Measurements from ENCODE around the gene ASB6.
A peak's percentile ranks its signal among the peaks of the same experiment; 100 is the strongest.

The ASB6 gene

DNA sequence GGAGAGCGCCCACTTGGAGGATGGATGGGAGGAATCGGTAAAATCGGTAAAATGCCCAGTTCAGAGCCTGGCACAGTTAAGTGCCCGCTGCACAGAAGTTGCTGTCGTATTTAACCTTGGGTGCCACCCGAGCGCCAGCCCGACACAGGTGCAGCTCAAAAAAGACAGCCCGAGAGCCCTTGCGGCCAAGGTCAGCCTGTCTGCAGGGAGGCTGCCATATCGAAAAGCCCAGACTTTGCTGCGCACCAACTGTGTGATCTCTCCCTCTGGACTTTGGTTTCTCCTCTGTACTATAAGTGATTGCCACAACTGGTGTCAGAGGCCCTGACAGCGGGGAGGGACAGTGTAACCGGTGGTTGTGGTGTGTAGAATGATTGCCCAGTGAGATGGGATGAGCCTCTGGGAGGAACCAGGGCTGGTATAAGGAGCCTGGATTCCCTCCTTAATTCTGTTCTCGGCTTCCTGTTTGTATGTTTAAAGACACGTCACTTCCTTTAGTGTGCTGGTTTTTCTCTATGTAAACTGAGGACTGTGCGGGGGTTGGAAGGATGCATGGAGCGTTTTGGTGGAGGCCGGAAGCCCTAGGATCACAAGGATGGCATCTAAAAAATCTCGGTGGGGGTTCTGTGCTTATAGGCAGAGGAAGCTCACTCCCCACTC, 15.2 kb downstream of the ASB6 start:
- peaks cover 40% of the 10 kb centered on the region for H3K4me1 ChIP-seq (ENCODE audit: control insufficient read depth, insufficient read depth, low read length, poor library complexity, severe bottlenecking)
- H3K4me3 ChIP-seq (ENCODE audit: extremely low read depth, insufficient read depth, low read length, poor library complexity, severe bottlenecking): peak overlapping the region; percentile 82
- peak overlapping the region; percentile 94 for H3K27ac ChIP-seq (ENCODE audit: low read depth, low read length, severe bottlenecking)
- H3K9me3 ChIP-seq (ENCODE audit: control insufficient read depth, low read length): no peaks in the 10 kb centered on the region
- 7 to 9% methylated on average over 17 to 18 of the region's 20 CpGs for WGBS, 2 experiments (ENCODE audit: insufficient coverage in 2 of 2)
- H3K36me3 ChIP-seq (ENCODE audit: control insufficient read depth, insufficient read depth, low read length): peaks cover 42% of the 10 kb centered on the region

DNA sequence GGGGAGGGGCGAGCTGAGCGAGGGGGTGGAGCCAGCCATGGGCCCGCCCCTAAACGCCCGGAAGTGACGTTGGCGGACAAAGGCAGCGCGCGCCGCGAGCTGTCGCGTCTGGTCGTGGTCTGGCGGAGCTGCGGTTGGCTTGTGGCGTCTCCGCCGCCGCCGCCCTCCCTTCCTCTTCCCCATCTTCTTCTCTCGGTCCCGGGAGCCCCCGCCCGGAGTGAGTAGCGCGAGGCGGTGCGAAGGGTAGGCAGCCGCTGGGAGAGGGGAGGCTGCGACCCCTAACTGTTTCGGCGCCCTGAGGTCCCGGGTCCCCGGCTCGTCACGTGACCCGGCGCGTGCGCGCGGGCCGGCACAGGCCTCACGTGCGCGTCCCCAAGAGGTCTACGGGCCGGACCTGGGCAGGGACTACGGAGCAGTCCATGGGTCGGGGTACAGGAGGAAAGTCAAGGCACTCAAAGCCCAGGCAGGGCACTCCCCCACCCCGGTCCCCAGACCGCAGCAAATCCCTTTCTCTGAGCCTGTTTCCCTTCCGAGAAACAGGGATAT, 15.8 kb downstream of the ASB6 start, which contains the start of gene NTMT1:
NTMT1 (plus strand) TSS at position 85 of the 546 bp plus-strand sequence. CDS start 6,541 bp downstream, outside the sequence.
- H3K4me3 ChIP-seq (ENCODE audit: extremely low read depth, insufficient read depth, low read length, poor library complexity, severe bottlenecking): peak within 1 kb of the TSS; percentile 82
- no peaks in the 10 kb centered on the region for H3K9me3 ChIP-seq (ENCODE audit: control insufficient read depth, low read length)
- peak within 1 kb of the TSS; percentile 94 for H3K27ac ChIP-seq (ENCODE audit: low read depth, low read length, severe bottlenecking)
- peaks cover 38% of the 10 kb centered on the region for H3K36me3 ChIP-seq (ENCODE audit: control insufficient read depth, insufficient read depth, low read length)
- H3K4me1 ChIP-seq (ENCODE audit: control insufficient read depth, insufficient read depth, low read length, poor library complexity, severe bottlenecking): peaks cover 34% of the 10 kb centered on the region
- 0 to 1% methylated on average over 40 to 41 of the region's 55 CpGs for WGBS, 2 experiments (ENCODE audit: insufficient coverage in 2 of 2)

DNA sequence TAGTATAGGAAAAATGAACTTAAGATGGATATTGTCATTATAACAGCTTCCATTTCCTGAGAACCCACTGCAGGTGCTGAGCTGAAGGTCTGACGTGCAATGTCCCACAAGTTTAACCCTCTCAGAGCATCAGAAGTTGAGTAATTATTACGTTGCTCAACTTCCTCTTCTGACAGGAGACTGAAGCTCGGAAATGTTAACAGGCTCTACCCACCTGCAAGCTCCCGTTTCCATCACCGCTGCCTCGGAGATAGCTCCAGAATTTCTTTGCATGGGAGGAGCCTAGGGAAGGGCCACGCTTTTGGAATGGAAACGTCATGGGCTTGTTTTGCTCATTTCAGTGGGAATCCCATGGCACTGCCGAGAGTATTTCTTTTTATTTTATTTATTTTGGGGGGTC, 17.0 kb downstream of the ASB6 start:
- Histone ChIP-seq H3K9me3 (ENCODE audit: control insufficient read depth, low read length) (no peaks in the 10 kb centered on the region), H3K4me3 (ENCODE audit: extremely low read depth, insufficient read depth, low read length, poor library complexity, severe bottlenecking) (no peak overlapping the region), H3K36me3 (ENCODE audit: control insufficient read depth, insufficient read depth, low read length) (peaks cover 26% of the 10 kb centered on the region), H3K27ac (ENCODE audit: low read depth, low read length, severe bottlenecking) (no peak overlapping the region), H3K4me1 (ENCODE audit: control insufficient read depth, insufficient read depth, low read length, poor library complexity, severe bottlenecking) (peaks cover 27% of the 10 kb centered on the region)
- 94 to 96% methylated on average over 6 to 8 of the region's 9 CpGs for WGBS, 2 experiments (ENCODE audit: insufficient coverage in 2 of 2)

DNA sequence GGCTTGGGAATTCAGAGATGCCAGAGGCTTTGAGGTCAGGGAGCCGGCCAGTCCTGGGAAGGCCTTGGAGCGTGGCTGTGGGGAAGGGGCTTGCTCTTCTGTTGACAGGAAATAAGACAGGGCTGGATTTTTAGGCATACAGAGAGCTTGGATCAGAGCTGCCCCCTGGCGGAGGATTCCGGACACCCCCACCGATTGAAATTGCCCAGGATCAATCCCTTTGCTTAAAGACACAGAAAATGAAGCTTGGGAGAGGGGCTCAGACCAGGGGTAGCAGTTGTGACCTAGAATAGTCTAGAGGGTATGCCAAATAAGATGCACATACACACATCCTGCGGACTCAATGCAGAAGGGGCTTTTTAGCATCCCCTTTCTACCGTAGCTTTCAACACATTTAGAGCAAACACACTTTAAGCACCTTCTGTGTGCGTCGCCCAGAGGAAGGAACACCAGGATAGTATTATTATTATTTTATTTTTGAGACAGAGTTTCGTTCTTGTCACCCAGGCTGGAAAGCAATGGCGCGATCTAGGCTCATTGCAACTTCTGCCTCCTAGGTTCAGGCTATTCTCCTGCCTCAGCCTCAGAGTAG, 17.7 kb downstream of the ASB6 start:
- Histone ChIP-seq H3K9me3 (ENCODE audit: control insufficient read depth, low read length) (no peaks in the 10 kb centered on the region), H3K36me3 (ENCODE audit: control insufficient read depth, insufficient read depth, low read length) (peaks cover 19% of the 10 kb centered on the region), H3K4me1 (ENCODE audit: control insufficient read depth, insufficient read depth, low read length, poor library complexity, severe bottlenecking) (peaks cover 26% of the 10 kb centered on the region), H3K4me3 (ENCODE audit: extremely low read depth, insufficient read depth, low read length, poor library complexity, severe bottlenecking) (no peak overlapping the region), H3K27ac (ENCODE audit: low read depth, low read length, severe bottlenecking) (no peak overlapping the region)
- WGBS, 2 experiments (ENCODE audit: insufficient coverage in 2 of 2): 41 to 65% methylated on average over 6 to 8 of the region's 12 CpGs

DNA sequence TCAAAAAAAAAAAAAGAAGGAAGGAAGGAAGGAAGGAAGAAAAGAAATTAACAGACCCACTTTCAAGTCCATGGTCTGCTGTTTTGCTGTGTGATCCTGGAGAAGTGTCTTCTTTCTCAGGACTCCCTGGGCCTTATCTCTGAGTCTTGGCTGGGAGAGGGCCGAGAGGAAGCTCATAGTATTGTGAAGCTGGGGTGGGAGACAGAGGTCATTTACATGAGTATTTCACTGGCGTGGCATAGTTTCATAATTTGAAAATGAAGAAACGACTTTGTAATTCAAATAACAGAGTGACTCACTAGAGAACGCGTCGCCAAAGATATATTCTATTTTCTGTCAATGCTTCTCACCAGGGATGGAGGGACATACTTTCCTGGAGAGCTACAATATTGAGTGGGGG, 18.6 kb downstream of the ASB6 start:
- Histone ChIP-seq H3K4me3 (ENCODE audit: extremely low read depth, insufficient read depth, low read length, poor library complexity, severe bottlenecking) (no peak overlapping the region), H3K27ac (ENCODE audit: low read depth, low read length, severe bottlenecking) (no peak overlapping the region), H3K36me3 (ENCODE audit: control insufficient read depth, insufficient read depth, low read length) (peaks cover 11% of the 10 kb centered on the region), H3K9me3 (ENCODE audit: control insufficient read depth, low read length) (no peaks in the 10 kb centered on the region), H3K4me1 (ENCODE audit: control insufficient read depth, insufficient read depth, low read length, poor library complexity, severe bottlenecking) (peaks cover 18% of the 10 kb centered on the region)
- WGBS, 2 experiments (ENCODE audit: insufficient coverage in 2 of 2): 87 to 90% methylated on average over 5 to 6 of the region's 6 CpGs

DNA sequence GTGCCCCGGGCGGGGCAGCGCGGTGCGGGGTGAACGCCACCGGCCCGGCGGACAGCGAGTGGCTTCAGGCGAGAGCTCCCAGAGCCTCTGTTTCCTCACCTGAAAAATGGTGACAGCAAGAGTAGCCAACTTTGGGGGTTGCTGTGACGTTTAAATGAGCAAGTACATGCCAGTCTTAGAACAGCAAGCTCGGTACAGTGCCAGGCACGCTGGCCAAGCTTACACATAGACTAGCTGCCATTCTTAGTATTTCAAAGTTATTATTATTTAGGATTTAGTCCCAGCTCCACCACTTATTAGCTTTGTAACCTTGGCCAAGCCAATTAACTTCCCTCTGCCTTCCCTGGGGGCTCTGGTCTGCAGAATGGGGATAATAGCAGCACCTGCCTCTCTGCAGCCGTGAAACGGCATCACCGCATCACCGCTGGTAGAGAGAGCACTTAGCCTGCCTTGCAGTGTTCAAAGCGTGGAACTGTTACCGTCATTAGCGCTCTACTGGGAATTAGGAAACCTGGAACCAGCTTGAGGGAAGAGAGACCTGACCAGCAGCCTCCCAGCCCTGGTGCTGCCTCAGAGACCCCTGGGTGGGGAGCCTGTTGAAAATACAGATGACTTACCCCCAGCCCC, 21.2 kb downstream of the ASB6 start, which contains the start of gene C9orf50:
C9orf50 (minus strand) TSS at position 433 of the 627 bp plus-strand sequence. CDS start 527 bp downstream, outside the sequence.
- peak within 1 kb of the TSS; percentile 10 for H3K27ac ChIP-seq (ENCODE audit: low read depth, low read length, severe bottlenecking)
- no peaks in the 10 kb centered on the region for H3K9me3 ChIP-seq (ENCODE audit: control insufficient read depth, low read length)
- peaks cover 10% of the 10 kb centered on the region for H3K4me1 ChIP-seq (ENCODE audit: control insufficient read depth, insufficient read depth, low read length, poor library complexity, severe bottlenecking)
- H3K36me3 ChIP-seq (ENCODE audit: control insufficient read depth, insufficient read depth, low read length): no peaks in the 10 kb centered on the region
- WGBS, 2 experiments (ENCODE audit: insufficient coverage in 2 of 2): 33 to 34% methylated on average over 19 to 21 of the region's 21 CpGs
- peak within 1 kb of the TSS; percentile 41 for H3K4me3 ChIP-seq (ENCODE audit: extremely low read depth, insufficient read depth, low read length, poor library complexity, severe bottlenecking)

DNA sequence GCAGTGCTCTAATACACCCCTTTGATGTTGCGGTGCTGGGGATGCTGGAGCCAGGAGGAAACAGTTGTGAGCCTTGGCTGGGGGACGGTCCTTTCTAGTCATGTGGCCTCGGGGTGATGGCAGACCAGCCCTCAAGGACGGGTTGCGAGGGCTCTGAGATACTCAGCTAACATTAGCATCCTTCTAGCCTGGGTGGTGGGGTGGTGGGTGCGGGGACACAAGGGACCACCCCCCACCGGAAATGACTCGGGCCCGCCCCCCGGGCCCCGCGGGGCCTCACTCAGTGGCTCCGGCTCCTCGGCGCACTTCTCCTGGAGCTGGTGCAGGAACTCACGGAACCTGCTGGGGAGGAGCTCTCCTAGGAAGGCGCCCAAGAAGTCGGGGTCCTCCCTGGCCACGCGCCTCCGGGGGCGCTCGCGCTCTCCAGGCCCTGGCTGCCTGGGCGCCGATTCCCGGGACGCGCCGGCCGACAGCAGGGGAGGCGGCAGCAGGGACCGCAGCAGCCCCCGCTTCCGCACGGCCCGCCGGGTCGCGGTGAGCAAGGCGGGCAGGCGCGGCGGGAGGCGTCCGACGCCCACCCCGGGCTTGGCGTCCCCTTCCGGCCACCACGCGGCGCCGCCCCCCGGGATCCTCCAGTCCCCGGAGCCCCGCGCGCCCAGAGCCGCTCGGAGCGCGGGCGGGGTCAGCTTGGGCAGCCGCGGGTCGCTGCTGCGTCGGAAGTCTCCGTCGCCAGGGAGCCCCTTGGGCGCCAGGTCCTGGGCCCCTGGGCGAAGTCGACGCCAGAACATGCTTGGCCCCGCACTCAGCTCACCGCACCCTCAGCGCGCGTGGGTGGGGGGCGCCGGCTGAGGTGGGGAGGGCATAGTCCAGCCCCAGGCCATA, 21.9 kb downstream of the ASB6 start:
- H3K36me3 ChIP-seq (ENCODE audit: control insufficient read depth, insufficient read depth, low read length): no peaks in the 10 kb centered on the region
- WGBS, 2 experiments (ENCODE audit: insufficient coverage in 2 of 2): 2% methylated on average over 65 to 68 of the region's 82 CpGs
- no peaks in the 10 kb centered on the region for H3K9me3 ChIP-seq (ENCODE audit: control insufficient read depth, low read length)
- H3K4me3 ChIP-seq (ENCODE audit: extremely low read depth, insufficient read depth, low read length, poor library complexity, severe bottlenecking): peak overlapping the region; percentile 41
- peaks cover 10% of the 10 kb centered on the region for H3K4me1 ChIP-seq (ENCODE audit: control insufficient read depth, insufficient read depth, low read length, poor library complexity, severe bottlenecking)
- H3K27ac ChIP-seq (ENCODE audit: low read depth, low read length, severe bottlenecking): peak overlapping the region; percentile 10

DNA sequence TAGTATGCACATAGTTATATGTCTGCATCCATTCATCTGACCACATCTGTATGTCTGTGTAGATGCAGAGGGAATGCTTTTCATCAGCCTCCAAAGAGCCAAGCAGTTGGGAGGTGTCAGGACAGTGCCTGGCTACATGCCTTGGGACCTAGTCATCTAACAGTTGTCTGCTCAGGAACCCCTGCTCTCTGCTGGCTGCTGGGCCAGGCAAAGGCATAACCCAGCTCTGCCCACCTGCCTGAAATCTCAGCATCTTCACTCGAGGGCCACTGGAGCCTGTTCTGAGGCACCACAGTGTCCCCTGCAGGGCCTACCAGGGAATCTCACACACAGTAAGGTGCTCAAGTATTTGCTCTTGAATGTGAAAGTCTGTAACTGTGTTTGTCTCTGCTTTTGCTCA, 24.8 kb downstream of the ASB6 start:
- 0 to 11% methylated on average over 1 of the region's 1 CpG for WGBS, 2 experiments (ENCODE audit: insufficient coverage in 2 of 2)
- no peaks in the 10 kb centered on the region for H3K36me3 ChIP-seq (ENCODE audit: control insufficient read depth, insufficient read depth, low read length)
- no peaks in the 10 kb centered on the region for H3K9me3 ChIP-seq (ENCODE audit: control insufficient read depth, low read length)
- no peak overlapping the region for H3K27ac ChIP-seq (ENCODE audit: low read depth, low read length, severe bottlenecking)
- H3K4me1 ChIP-seq (ENCODE audit: control insufficient read depth, insufficient read depth, low read length, poor library complexity, severe bottlenecking): peaks cover 10% of the 10 kb centered on the region
- no peak overlapping the region for H3K4me3 ChIP-seq (ENCODE audit: extremely low read depth, insufficient read depth, low read length, poor library complexity, severe bottlenecking)

DNA sequence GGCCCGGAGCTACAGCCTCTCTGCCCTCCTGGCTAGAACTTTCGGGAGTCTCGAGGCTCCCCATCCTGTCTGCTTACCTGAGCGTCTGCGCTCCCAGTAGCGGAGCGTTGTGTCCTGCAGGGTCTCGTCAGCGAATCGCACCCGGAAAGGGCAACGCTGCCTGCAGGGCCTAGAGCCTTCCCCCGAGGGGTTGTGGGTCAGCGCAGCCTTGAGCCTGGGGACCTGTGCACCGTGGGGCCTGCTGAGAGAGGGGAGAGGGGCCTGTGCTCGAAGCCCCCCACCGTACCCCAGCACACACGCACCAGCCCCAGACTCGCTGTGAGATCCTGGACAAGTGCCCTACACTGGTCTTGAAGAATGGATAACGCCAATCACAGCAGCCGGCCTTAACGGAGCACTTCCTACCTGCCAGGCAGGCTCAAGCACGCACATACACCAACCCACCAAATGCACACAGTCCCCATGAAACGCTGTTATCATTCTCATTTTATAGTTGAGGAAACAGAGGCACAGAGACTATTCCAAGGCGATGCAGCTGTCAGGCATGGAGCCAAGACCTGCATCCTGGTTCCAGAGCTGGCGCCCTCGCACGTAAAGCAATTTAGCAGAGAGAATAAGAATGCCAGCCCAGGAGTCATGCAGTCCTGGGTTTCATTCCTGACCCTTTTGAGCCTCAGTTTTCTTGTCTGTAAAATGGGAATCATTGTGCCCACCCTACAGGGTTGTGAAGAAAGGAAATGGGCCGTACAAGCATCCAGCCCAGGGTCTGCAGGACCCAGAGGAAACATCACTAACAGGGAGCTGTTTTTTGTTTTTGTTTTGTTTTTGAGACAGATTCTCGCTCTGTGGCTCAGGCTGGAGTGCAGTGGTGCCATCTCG, 26.3 kb downstream of the ASB6 start:
- no peaks in the 10 kb centered on the region for H3K36me3 ChIP-seq (ENCODE audit: control insufficient read depth, insufficient read depth, low read length)
- H3K9me3 ChIP-seq (ENCODE audit: control insufficient read depth, low read length): no peaks in the 10 kb centered on the region
- peaks cover 8% of the 10 kb centered on the region for H3K4me1 ChIP-seq (ENCODE audit: control insufficient read depth, insufficient read depth, low read length, poor library complexity, severe bottlenecking)
- WGBS, 2 experiments (ENCODE audit: insufficient coverage in 2 of 2): 91 to 95% methylated on average over 22 to 28 of the region's 31 CpGs
- H3K27ac ChIP-seq (ENCODE audit: low read depth, low read length, severe bottlenecking): no peak overlapping the region
- no peak overlapping the region for H3K4me3 ChIP-seq (ENCODE audit: extremely low read depth, insufficient read depth, low read length, poor library complexity, severe bottlenecking)

Measured in mesodermal cell (in vitro differentiated cells).